Measurements from ENCODE around the gene DUSP2. TPM values are rescaled to one million over a fixed set of nuclear protein-coding genes. Genes with fewer than 3 reads are reported as not detected.

Gene DUSP2
- total and polyA plus RNA-seq, 10 of the 15 experiments (the other 5 are each of a cell fraction or from before 2014, with no cell fraction given), result 9.7 to 212 (median 57.2) TPM

- CTCF ChIA-PET, result interaction anchor here (0.6 to 1.8 kb wide), 5 partner anchors 10 to 69 kb away, joined by 3 to 7 read pairs (median 4); partner anchors contain the start of gene ASTL
- H3K36me3 ChIP-seq (ENCODE audit: control insufficient read depth in 2 of 2, insufficient read depth in 2 of 2, low read length in 1 of 2), result peaks cover 20 to 46% of the 10 kb centered on the region in 2 experiments
- no peak overlapping the region for H2AFZ ChIP-seq (ENCODE audit: control insufficient read depth, low read depth, low read length)
- intact Hi-C loops (cut with micrococcal nuclease; ENCODE audit: unreplicated experiment), result no loop called here
- ATAC-seq (no peak), DNase-seq (ENCODE audit: low read depth, low spot score) (no peak), FAIRE-seq (no peak)
- no peaks in the 10 kb centered on the region for H3K9me3 ChIP-seq (replicated peaks; ENCODE audit: control insufficient read depth, insufficient read depth, low read length)
- no peak overlapping the region for H3K4me3 ChIP-seq
- no peak for TF ChIP-seq CEBPB (IDR thresholded peaks at IDR 0.05; ENCODE audit: borderline replicate concordance in 1 of 2, low read depth in 2 of 2, low read length in 2 of 2)
- TF ChIP-seq MXI1 (IDR thresholded peaks at IDR 0.05; ENCODE audit: low read depth, low read length), result no peak
- no peak for TF ChIP-seq BCL3 (IDR thresholded peaks at IDR 0.05; ENCODE audit: borderline replicate concordance, insufficient read depth, low read depth, low read length, poor library complexity, severe bottlenecking)
- no peak for TF ChIP-seq ZNF384 (IDR thresholded peaks at IDR 0.05; ENCODE audit: borderline replicate concordance, low read depth, low read length)
- no peak for TF ChIP-seq LARP7 (IDR thresholded peaks at IDR 0.05)
- 98% methylated on average over 11 of the region's 11 CpGs for WGBS (ENCODE audit: insufficient coverage, insufficient replicate concordance, low lambda C conversion rate, missing lambda C conversion rate)
- POLR2A ChIA-PET, result no interaction called here
- H3K9ac ChIP-seq (ENCODE audit: control insufficient read depth, insufficient read depth, low read length), result no peak overlapping the region
- H3K27me3 ChIP-seq (replicated peaks in 1 of 2; ENCODE audit: control insufficient read depth in 2 of 2, insufficient read depth in 2 of 2, low read length in 1 of 2), result no peaks in the 10 kb centered on the region
- BruUV-seq (replicated peaks), result no TSS peak
- H3K79me2 ChIP-seq (ENCODE audit: control insufficient read depth, insufficient read depth, low read length), result peaks cover 7% of the 10 kb centered on the region
- no peaks in the 10 kb centered on the region for H3K4me1 ChIP-seq (ENCODE audit: control insufficient read depth, insufficient read depth, low read length)
- RAD21 ChIA-PET (ENCODE audit: unreplicated experiment), result interaction anchor here (0.8 kb wide), 1 partner anchor 16 kb away, joined by 3 read pairs; no protein-coding TSS in a partner anchor
- SMC1A ChIA-PET (ENCODE audit: uncharacterized antibody, unreplicated experiment), result interaction anchor here (0.8 to 2.0 kb wide), 4 partner anchors 9 to 42 kb away, joined by 3 to 6 read pairs (median 4); no protein-coding TSS in a partner anchor
- no peak overlapping the region for H3K4me2 ChIP-seq (ENCODE audit: control insufficient read depth, insufficient read depth)
- H4K20me1 ChIP-seq (ENCODE audit: control insufficient read depth, insufficient read depth), result no peaks in the 10 kb centered on the region; the same call in 1 of the 2 replicates
- in situ Hi-C loops (cut with MboI), result no loop called here
- H3K27ac ChIP-seq (ENCODE audit: control insufficient read depth, insufficient read depth), result no peak overlapping the region
These were observed 46.9 kb upstream of the DUSP2 start for GRCh38 chr2:96191937-96192670.

All from GM12878 (cell line).